ENCODE results near the gene SMAD1. TPM values are rescaled to one million over a fixed set of nuclear protein-coding genes. Genes with fewer than 3 reads are reported as not detected.
A peak's percentile ranks its signal among the peaks of the same experiment; 100 is the strongest.

The SMAD1 gene
- total RNA-seq, 1 experiment from 2014 or later, result 23.0 TPM

DNA sequence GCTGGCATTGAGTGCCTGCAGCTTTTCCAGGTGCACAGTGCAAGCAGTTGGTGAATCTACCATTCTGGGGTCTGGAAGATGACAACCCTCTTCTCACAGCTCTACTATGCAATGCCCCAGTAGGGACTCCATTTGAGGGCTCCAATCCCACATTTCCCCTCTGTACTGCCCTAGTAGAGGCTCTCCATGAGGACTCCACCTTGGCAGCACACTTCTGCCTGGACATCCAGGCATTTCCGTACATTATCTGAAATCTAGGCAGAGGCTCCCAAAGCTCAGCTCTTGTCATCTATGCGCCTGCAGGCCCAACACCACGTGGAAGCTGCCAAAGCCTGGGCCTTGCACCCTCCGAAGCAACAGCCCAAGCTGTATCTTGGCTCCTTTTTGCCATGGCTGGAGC, 8.4 kb upstream of the SMAD1 start:
- no peak for TF ChIP-seq EGR1 (IDR thresholded peaks at IDR 0.05; ENCODE audit: low read depth)
- no peak for TF ChIP-seq RAD21 (IDR thresholded peaks at IDR 0.05; ENCODE audit: low read depth)
- no peak for TF ChIP-seq EZH2phosphoT487 (IDR thresholded peaks at IDR 0.05; ENCODE audit: borderline replicate concordance)
- TF ChIP-seq TCF7L2 (IDR thresholded peaks at IDR 0.05; ENCODE audit: borderline replicate concordance, extremely low read depth, insufficient read depth, insufficient read length), result no peak
- TF ChIP-seq SRF (IDR thresholded peaks at IDR 0.05; ENCODE audit: low read depth), result no peak
- no peak for TF ChIP-seq CBX3 (IDR thresholded peaks at IDR 0.05; ENCODE audit: low read depth)
- TF ChIP-seq SIN3A (IDR thresholded peaks at IDR 0.05; ENCODE audit: low read depth), result no peak
- no peak for TF ChIP-seq CEBPB (IDR thresholded peaks at IDR 0.05; ENCODE audit: low read depth)
- no peak for TF ChIP-seq POLR2A (IDR thresholded peaks at IDR 0.05; ENCODE audit: borderline replicate concordance, extremely low read depth, insufficient read depth, insufficient read length)
- no peak for TF ChIP-seq MAX (IDR thresholded peaks at IDR 0.05)
- TF ChIP-seq ATF3 (IDR thresholded peaks at IDR 0.05), result no peak
- no peak for TF ChIP-seq EZH2 (IDR thresholded peaks at IDR 0.05)
- ChIA-PET POLR2A (no interaction called here), CTCF (no interaction called here), RAD21 (ENCODE audit: low non-redundant PET in 1 of 2, low total read pairs in 2 of 2, uncharacterized antibody in 2 of 2, unreplicated experiment in 2 of 2) (no interaction called here)
- Histone ChIP-seq H2AFZ (ENCODE audit: low read depth, low read length, poor library complexity, severe bottlenecking) (no peak overlapping the region), H3K36me3 (ENCODE audit: control insufficient read depth in 1 of 2, insufficient read depth in 2 of 2, low read length in 2 of 2) (no peaks in the 10 kb centered on the region), H3K9me3 (ENCODE audit: control insufficient read depth in 1 of 2, insufficient read depth in 1 of 2, low read depth in 1 of 2, low read length in 2 of 2) (peaks cover 0 to 4% of the 10 kb centered on the region in 2 experiments; a peak in 1 of 4 replicates), H3K79me2 (ENCODE audit: insufficient read depth, low read length) (no peaks in the 10 kb centered on the region), H3K4me2 (ENCODE audit: low read length) (no peak overlapping the region), H3K4me1 (ENCODE audit: control insufficient read depth in 1 of 2, insufficient read depth in 2 of 2, low read length in 2 of 2) (no peaks in the 10 kb centered on the region), H3K9me2 (ENCODE audit: insufficient read depth) (no peaks in the 10 kb centered on the region), H3K4me3 (replicated peaks in 1 of 2; ENCODE audit: low read depth in 1 of 2, low read length in 2 of 2) (no peak overlapping the region), H3K9ac (ENCODE audit: low read length) (no peak overlapping the region), H3K27ac (ENCODE audit: low read depth, low read length) (no peak overlapping the region), H3K27me3 (ENCODE audit: insufficient read depth, low read length) (no peaks in the 10 kb centered on the region), H4K20me1 (ENCODE audit: insufficient read depth) (no peaks in the 10 kb centered on the region)
- BruUV-seq (replicated peaks), result no TSS peak
- no peak for DNase-seq (ENCODE audit: low read depth, low spot score)
- intact Hi-C loops (cut with micrococcal nuclease), result no loop called here
- no peak for ATAC-seq

DNA sequence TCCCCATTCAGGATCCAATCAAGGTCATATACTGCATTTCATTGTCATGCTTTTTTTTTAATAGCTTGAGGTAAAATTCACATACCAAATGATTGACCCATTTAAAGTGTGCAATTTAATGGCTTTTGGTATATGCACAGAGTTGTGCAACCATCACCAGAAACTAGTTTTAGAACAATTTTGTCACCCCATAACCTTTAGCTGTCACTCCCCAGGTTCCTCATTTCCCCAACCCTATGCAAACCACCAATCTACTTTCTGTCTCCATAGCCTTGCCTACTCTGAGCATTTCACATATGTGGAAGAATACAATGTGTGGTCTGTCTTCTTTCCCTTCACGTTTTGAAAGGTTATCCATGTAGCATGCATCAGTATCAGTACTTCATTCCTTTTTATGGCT, 1.4 kb upstream of the SMAD1 start:
- peak overlapping the region; percentile 96 for H3K4me2 ChIP-seq (ENCODE audit: low read length)
- intact Hi-C loops (cut with micrococcal nuclease), result loop anchor here (5.0 kb wide), 2 partner anchors 127 to 248 kb away; no protein-coding TSS in a partner anchor
- ATAC-seq (no peak), DNase-seq (ENCODE audit: low read depth, low spot score) (no peak)
- CTCF ChIA-PET, result no interaction called here
- no peaks in the 10 kb centered on the region for H3K9me3 ChIP-seq (ENCODE audit: control insufficient read depth in 1 of 2, insufficient read depth in 1 of 2, low read depth in 1 of 2, low read length in 2 of 2)
- H3K4me1 ChIP-seq (ENCODE audit: control insufficient read depth in 1 of 2, insufficient read depth in 2 of 2, low read length in 2 of 2), result peaks cover 7 to 22% of the 10 kb centered on the region in 2 experiments; a peak in 3 of 4 replicates
- no peak overlapping the region for H3K9ac ChIP-seq (ENCODE audit: low read length)
- H3K27ac ChIP-seq (ENCODE audit: low read depth, low read length), result no peak overlapping the region
- H3K27me3 ChIP-seq (ENCODE audit: insufficient read depth, low read length), result no peaks in the 10 kb centered on the region
- no peak overlapping the region for H3K4me3 ChIP-seq (replicated peaks in 1 of 2; ENCODE audit: low read depth in 1 of 2, low read length in 2 of 2)
- H4K20me1 ChIP-seq (ENCODE audit: insufficient read depth), result no peaks in the 10 kb centered on the region; the same call in 1 of the 2 replicates
- POLR2A ChIA-PET, result no interaction called here
- peak overlapping the region; percentile 99 for H2AFZ ChIP-seq (ENCODE audit: low read depth, low read length, poor library complexity, severe bottlenecking)
- no peaks in the 10 kb centered on the region for H3K36me3 ChIP-seq (ENCODE audit: control insufficient read depth in 1 of 2, insufficient read depth in 2 of 2, low read length in 2 of 2)
- RAD21 ChIA-PET (ENCODE audit: low non-redundant PET in 1 of 2, low total read pairs in 2 of 2, uncharacterized antibody in 2 of 2, unreplicated experiment in 2 of 2), result no interaction called here
- BruUV-seq (replicated peaks), result no TSS peak
- H3K79me2 ChIP-seq (ENCODE audit: insufficient read depth, low read length), result peaks cover 29% of the 10 kb centered on the region
- no peaks in the 10 kb centered on the region for H3K9me2 ChIP-seq (ENCODE audit: insufficient read depth)
- TF ChIP-seq RAD21 (IDR thresholded peaks at IDR 0.05; ENCODE audit: low read depth) (no peak), CBX3 (IDR thresholded peaks at IDR 0.05; ENCODE audit: low read depth) (no peak), SIN3A (IDR thresholded peaks at IDR 0.05; ENCODE audit: low read depth) (no peak), ELF1 (IDR thresholded peaks at IDR 0.05; ENCODE audit: borderline replicate concordance, low read depth) (no peak), ZNF274 (IDR thresholded peaks at IDR 0.05; ENCODE audit: low read depth, low read length) (no peak), ZFX (IDR thresholded peaks at IDR 0.05) (no peak), YY1 (IDR thresholded peaks at IDR 0.05; ENCODE audit: extremely low read depth, insufficient replicate concordance, low read depth, low read length) (no peak), REST (IDR thresholded peaks at IDR 0.05; ENCODE audit: low read depth) (no peak)

Measured in HCT116 (cell line).